SJSA1 (cell line): ENCODE measurements around the gene TDRKH. TPM values are rescaled to one million over a fixed set of nuclear protein-coding genes. Genes with fewer than 3 reads are reported as not detected.
"Not testable (repeated sequence)": the region's sequence is repeated elsewhere in the genome, so short reads cannot be mapped to it uniquely, and the experiment has no call there.

Experiments used
- DNase-seq, 2 experiments: peaks; one replicate each; pipeline ENCODE4 v3.0.0-alpha.2; 2015 to 2020; ENCODE audit warnings: low spot score in 2 of 2, low read depth in 1 of 2
- H3K27ac ChIP-seq: fragments of 250-450 bp; sonication (Bioruptor Pico); 2 replicates; pipeline ENCODE4 v1.5.1; 2020; ENCODE audit warnings: mild to moderate bottlenecking, moderate library complexity
- H3K27me3 ChIP-seq: fragments of 250-450 bp; sonication (Bioruptor Pico); replicated peaks from 2 replicates; pipeline ENCODE4 v1.5.1; 2020; ENCODE audit warnings: mild to moderate bottlenecking, moderate library complexity
- H3K36me3 ChIP-seq: fragments of 250-450 bp; sonication (Bioruptor Pico); 2 replicates; pipeline ENCODE4 v1.5.1; 2020; ENCODE audit warnings: mild to moderate bottlenecking
- H3K4me1 ChIP-seq: fragments of 250-450 bp; sonication (Bioruptor Pico); replicated peaks from 2 replicates; pipeline ENCODE4 v1.6.1; 2021; ENCODE audit warnings: mild to moderate bottlenecking
- H3K4me3 ChIP-seq: fragments of 250-450 bp; sonication (Bioruptor Pico); 2 replicates; pipeline ENCODE4 v1.5.1; 2020; ENCODE audit warnings: mild to moderate bottlenecking
- H3K9me3 ChIP-seq: fragments of 250-450 bp; sonication (Bioruptor Pico); replicated peaks from 2 replicates; pipeline ENCODE4 v1.5.1; 2020; ENCODE audit warnings: mild to moderate bottlenecking
- total RNA-seq: library from RNA; depleted of rRNA; stranded (reverse); fragments of >200 nt; shearing (Covaris generic); gene quantifications from 2 replicates; pipeline ENCODE4 v1.2.3, GENCODE V29; 2014

TDRKH gene
- total RNA-seq, 1 experiment from 2014 or later = 4.0 TPM

- Histone ChIP-seq H3K36me3 (no peaks in the 10 kb centered on the region), H3K27me3 (peaks cover 5% of the 10 kb centered on the region; the same call in 1 of the 2 replicates), H3K4me3 (no peak overlapping the region), H3K4me1 (no peaks in the 10 kb centered on the region), H3K9me3 (no peaks in the 10 kb centered on the region), H3K27ac (no peak overlapping the region)
- DNase-seq = no peak
These were observed 10.4 kb downstream of the TDRKH start for GRCh38 chr1:151779852-151780251.

GRCh38 chr1:151777317-151777716, 13.0 kb downstream of the TDRKH start:
- Histone ChIP-seq H3K4me1 (no peaks in the 10 kb centered on the region), H3K27me3 (no peaks in the 10 kb centered on the region), H3K27ac (no peak overlapping the region), H3K36me3 (no peaks in the 10 kb centered on the region), H3K4me3 (no peak overlapping the region), H3K9me3 (no peaks in the 10 kb centered on the region)
- no peak for DNase-seq

- no peaks in the 10 kb centered on the region for H3K4me1 ChIP-seq
- H3K27me3 ChIP-seq = no peaks in the 10 kb centered on the region
- no peaks in the 10 kb centered on the region for H3K36me3 ChIP-seq
- no peak overlapping the region for H3K4me3 ChIP-seq
- H3K9me3 ChIP-seq = no peaks in the 10 kb centered on the region
- DNase-seq = no peak
- no peak overlapping the region for H3K27ac ChIP-seq
These were observed 13.6 kb downstream of the TDRKH start for GRCh38 chr1:151776665-151777062.

DNA sequence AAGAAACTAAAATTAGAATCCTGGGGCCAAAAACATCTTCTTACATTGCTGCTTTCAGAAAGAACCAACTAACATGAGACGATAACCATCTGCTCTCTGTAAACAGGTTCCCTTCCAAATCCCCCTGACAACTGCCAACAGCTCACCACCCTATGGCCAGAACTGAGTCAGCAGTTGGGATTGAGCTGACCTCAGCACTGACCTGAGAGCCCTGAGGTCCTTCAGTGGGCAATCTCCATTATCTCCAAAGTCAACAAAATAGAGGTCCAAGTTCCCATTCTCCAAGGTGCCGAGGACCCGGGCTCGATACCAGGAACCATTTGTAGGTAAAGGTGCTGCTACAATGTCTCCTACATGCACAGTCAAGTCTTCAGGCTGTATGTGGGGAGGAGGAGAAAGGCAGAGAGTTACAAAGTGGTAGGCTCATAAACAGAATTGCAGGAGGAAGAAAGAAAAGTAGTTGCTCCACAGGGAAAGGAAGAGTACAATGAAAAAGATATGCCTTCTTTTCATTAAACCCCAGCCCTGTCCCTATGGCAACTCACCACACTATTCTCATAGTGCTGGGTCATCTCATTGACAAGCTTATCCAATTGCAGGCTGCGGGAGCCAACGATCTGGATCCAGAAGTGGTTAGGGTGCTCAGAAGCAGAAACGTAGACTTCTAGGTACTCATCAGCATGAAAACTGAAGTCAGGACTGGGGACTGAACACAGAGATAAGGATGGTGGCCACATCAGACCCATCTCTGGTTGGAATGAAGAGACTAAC, 14.2 kb downstream of the TDRKH start:
- H3K27me3 ChIP-seq = no peaks in the 10 kb centered on the region
- no peaks in the 10 kb centered on the region for H3K9me3 ChIP-seq
- no peaks in the 10 kb centered on the region for H3K36me3 ChIP-seq

DNA sequence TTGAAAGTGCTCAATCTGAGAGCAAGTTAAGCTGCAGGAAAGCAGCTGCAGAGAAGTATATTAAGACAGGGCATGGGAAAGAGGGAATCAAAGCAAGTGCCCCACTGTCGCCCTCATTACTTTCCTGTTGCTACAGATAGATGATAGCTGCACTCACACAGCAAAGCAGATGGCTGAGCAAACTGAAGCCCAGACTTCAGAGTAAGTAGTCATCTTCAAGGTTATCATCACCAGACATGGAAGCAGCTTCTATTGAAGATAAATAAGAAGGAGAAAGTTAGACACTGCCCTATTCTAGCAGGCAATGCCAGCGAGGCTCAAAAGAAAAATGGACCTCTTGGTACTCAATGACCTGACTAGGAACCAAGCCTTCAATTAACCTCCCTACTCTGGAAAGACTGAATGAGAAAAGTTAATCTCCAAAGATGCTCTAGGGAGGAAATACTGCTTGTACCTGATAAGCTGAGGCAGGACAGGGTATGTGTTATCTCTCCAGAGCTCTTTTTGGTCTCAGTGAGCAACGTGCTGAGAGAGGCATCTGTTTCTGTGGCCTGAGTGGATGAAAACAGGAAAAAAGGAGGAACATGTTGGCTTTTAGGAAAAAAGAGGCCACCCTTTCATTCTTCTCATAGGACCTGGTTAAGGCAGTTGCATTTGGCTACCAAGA, 15.9 kb downstream of the TDRKH start:
- H3K4me3 ChIP-seq = no peak overlapping the region
- DNase-seq = no peak
- H3K36me3 ChIP-seq = no peaks in the 10 kb centered on the region
- no peaks in the 10 kb centered on the region for H3K4me1 ChIP-seq
- H3K27ac ChIP-seq = no peak overlapping the region
- no peaks in the 10 kb centered on the region for H3K9me3 ChIP-seq
- no peaks in the 10 kb centered on the region for H3K27me3 ChIP-seq

More for the DNA sequence above, 14.2 kb downstream of the TDRKH start:
- H3K4me3 ChIP-seq = no peak overlapping the region
- no peak overlapping the region for H3K27ac ChIP-seq
- no peaks in the 10 kb centered on the region for H3K4me1 ChIP-seq
- no peak for DNase-seq

DNA sequence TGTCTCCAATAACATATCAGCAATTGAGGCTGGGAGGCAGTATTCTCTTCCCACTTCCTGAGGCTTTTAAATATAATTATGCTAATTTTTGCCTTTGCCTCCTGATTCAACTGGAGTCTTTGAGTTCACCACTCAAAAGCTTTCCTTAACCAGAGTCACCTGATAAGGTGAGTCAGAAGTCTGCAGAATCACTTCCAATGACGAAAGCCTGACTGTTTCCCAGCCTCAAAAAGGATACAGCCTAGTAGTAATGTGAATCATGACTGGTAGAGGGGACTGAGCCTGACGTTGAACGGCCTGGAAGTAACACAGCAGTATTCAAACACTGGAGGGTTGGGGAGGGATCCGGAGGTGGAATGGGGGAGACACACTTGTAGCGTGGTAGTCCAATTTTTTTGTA, 16.6 kb downstream of the TDRKH start:
- no peak for DNase-seq
- H3K4me3 ChIP-seq = no peak overlapping the region
- no peaks in the 10 kb centered on the region for H3K27me3 ChIP-seq
- no peaks in the 10 kb centered on the region for H3K9me3 ChIP-seq
- no peaks in the 10 kb centered on the region for H3K4me1 ChIP-seq
- no peaks in the 10 kb centered on the region for H3K36me3 ChIP-seq
- H3K27ac ChIP-seq = no peak overlapping the region

- not testable (repeated sequence) for H3K4me1 ChIP-seq, DNase-seq, H3K4me3 ChIP-seq, H3K9me3 ChIP-seq, H3K36me3 ChIP-seq, H3K27ac ChIP-seq, H3K27me3 ChIP-seq
These were observed 21.0 kb downstream of the TDRKH start for GRCh38 chr1:151769270-151769669.

GRCh38 chr1:151768351-151769066, 21.8 kb downstream of the TDRKH start:
- H3K4me1 ChIP-seq, H3K27me3 ChIP-seq, H3K27ac ChIP-seq, H3K9me3 ChIP-seq, DNase-seq, H3K36me3 ChIP-seq, H3K4me3 ChIP-seq: not testable (repeated sequence)

GRCh38 chr1:151763990-151764389, 26.3 kb downstream of the TDRKH start:
- H3K27ac ChIP-seq = peak overlapping the region; percentile 76
- no peaks in the 10 kb centered on the region for H3K9me3 ChIP-seq
- DNase-seq = no peak
- peaks cover 11% of the 10 kb centered on the region for H3K4me1 ChIP-seq
- H3K4me3 ChIP-seq = peak overlapping the region; percentile 71
- peaks cover 34% of the 10 kb centered on the region for H3K36me3 ChIP-seq
- H3K27me3 ChIP-seq = no peaks in the 10 kb centered on the region

DNA sequence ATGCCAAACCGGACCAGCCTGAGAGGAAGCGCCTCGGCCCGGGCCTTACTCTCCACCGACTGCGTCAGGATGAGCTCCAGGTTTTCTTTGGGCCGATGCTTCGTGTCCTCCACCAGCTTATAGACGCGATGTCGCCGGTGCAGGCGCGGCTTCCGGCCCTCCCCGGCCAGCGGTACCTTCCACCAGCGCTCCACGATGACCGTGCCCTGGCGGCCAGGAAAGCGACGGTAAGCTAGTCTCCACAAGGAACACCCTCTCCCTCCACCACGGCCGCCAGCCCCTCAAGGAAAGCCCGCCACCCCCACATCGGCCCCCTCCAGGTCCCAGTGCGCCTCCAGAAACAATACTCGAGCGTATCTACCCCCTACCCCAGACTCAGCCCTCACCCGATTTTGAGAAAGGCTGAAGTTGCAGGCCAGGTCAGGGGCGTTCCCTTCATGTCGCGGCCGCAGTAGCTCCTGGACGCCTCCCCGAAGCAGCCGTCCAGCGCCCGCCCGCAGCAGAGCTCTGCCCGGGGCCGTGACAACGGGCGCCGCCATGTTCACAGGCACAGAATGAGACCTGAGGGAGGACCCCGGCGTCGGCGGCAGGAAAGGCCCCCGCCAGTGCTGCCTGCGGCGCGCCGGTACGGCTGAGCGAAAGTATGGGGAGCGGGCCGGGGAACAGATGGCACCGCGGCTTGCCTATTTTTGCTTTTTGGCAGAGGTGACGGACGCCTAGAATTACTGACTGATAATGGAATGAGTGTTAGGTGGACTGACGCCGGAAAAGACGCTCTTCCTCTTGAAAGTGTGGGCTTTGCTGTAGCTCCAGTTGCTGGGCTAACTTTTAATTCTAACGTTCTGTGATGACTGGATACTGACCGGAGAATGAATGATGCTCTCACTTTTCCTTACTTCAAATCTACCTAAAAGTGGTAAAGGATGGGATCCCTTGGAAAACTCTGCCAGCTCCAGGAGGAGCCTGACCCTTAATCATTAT, 27.1 kb downstream of the TDRKH start, which contains the start of gene MRPL9:
Gene MRPL9, minus strand, starts transcription at position 556 of the 981 bp plus-strand sequence. Its CDS starts 17 bp downstream, at position 539.
- peak; percentile 86 to 87 for DNase-seq
- Histone ChIP-seq H3K4me3 (peak within 1 kb of the TSS; percentile 71), H3K4me1 (peaks cover 11% of the 10 kb centered on the region), H3K9me3 (no peaks in the 10 kb centered on the region), H3K36me3 (peaks cover 41% of the 10 kb centered on the region), H3K27ac (peak within 1 kb of the TSS; percentile 76), H3K27me3 (no peaks in the 10 kb centered on the region)

DNA sequence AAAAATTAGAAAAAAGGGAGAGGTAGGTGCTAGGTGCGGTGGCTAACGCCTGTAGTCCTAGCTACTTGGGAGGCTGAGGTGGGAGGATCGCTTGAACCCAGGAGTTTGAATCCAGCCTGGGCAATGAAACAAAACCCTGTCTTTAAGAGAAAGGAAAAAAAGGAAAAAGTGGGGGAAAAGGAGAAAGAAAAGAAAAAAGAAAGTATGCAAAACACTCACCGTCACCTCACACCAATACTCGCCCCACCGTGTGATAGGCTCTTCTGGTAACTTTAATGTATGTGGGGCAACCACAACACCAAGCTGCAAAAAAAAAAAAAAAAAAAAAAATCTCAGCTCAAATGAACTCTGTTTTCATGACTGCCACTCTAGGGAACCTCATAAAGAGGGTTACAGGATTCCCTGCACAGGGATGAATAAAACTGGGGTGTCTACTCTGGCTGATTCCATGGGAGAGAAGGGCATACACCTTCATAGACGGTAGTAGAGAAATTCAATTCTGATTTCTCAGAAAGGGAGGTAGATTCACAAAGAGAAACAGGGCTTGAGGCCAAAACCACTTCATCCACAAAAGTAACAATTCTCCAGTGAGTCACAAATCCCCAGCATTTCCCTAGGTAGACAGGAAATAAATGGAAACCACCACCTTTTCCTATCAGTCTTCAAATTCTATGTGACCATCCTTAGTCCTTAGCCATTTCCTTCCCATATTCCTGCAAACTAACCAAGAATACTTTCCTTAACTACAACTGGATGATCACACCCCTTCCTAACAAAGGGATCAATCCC, 29.5 kb downstream of the TDRKH start:
- H3K27ac ChIP-seq = no peak overlapping the region
- H3K36me3 ChIP-seq = peaks cover 55% of the 10 kb centered on the region
- no peak for DNase-seq
- no peaks in the 10 kb centered on the region for H3K27me3 ChIP-seq
- no peak overlapping the region for H3K4me3 ChIP-seq
- no peaks in the 10 kb centered on the region for H3K9me3 ChIP-seq
- H3K4me1 ChIP-seq = peaks cover 19% of the 10 kb centered on the region

DNA sequence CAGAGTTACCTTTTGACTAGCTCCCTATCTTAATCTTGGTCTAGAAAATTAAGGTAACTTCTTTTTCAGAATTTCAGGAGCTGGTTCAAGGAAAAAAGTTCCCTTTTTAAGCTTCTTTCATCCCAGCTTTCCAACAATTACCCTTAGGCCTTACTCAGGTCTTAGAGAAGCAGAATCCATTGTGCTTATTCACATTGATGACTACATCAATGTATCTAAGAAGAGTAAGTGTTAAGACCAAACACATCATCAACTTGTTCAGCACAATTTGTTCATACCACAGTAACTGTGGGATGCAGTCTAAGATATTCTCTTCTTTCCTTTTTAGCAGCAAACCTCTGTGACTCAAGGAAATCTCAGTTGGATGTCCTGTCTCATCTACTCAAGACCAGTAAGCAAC, 31.1 kb downstream of the TDRKH start:
- no peaks in the 10 kb centered on the region for H3K9me3 ChIP-seq
- no peak overlapping the region for H3K27ac ChIP-seq
- no peaks in the 10 kb centered on the region for H3K27me3 ChIP-seq
- peaks cover 17% of the 10 kb centered on the region for H3K4me1 ChIP-seq
- H3K4me3 ChIP-seq = no peak overlapping the region
- H3K36me3 ChIP-seq = peaks cover 55% of the 10 kb centered on the region
- DNase-seq = no peak
